Spleen (tissue), 7 donors: ENCODE data around the gene SMIM1.
"Not testable (repeated sequence)": the region's sequence is repeated elsewhere in the genome, so short reads cannot be mapped to it uniquely, and the experiment has no call there.

Experiments
- CTCF ChIP-seq, 11 experiments: fragments of 200-600 bp in 7 of 11; fragments of 450-650 bp in 4 of 11; sonication (generic) in 4 of 11; IDR thresholded peaks in 8 of 11; conservative IDR thresholded peaks in 3 of 11; 1 replicate in 7 of 11; 2 replicates in 4 of 11; pipeline versions ENCODE4 v1.4.0 to v1.8.0; 2016 to 2021; ENCODE audit warnings: antibody characterized with exemption in 11 of 11, inconsistent platforms in 4 of 11, mild to moderate bottlenecking in 1 of 11
- POLR2A ChIP-seq, 3 donors: fragments of 450-650 bp; IDR thresholded peaks; one replicate each; pipeline ENCODE4 v1.5.1; 2017; ENCODE audit warnings: antibody characterized with exemption in 3 of 3, mild to moderate bottlenecking in 1 of 3
- donor health status: DM: no; HTN: no; CAD: no; lungs with moderate emphysema.
- donor health status: DM: no; HTN: no; CAD: no.
- donor health status: DM: no; HTN: no; CAD: no.

- not testable (repeated sequence) for TF ChIP-seq CTCF (IDR thresholded peaks at IDR 0.05 in 8 of 11, conservative IDR thresholded peaks at IDR 0.05 in 3 of 11); POLR2A (IDR thresholded peaks at IDR 0.05)
These were observed 32.0 kb downstream of the SMIM1 start for GRCh38 chr1:3804627-3804944.
